Measurements from ENCODE around the gene ITPRIPL2. TPM values are rescaled to one million over a fixed set of nuclear protein-coding genes. Genes with fewer than 3 reads are reported as not detected.

The ITPRIPL2 gene
- total and polyA plus RNA-seq, 2 of the 4 experiments (the other 2 are of a cell fraction) = 9.2 to 11.1 TPM

GRCh38 chr16:19127674-19128131 is 13.9 kb downstream of the ITPRIPL2 start:
- no TSS peak for BruUV-seq (replicated peaks)

More at GRCh38 chr16:19127674-19128131, 13.9 kb downstream of the ITPRIPL2 start:
- Histone ChIP-seq H2AK5ac (ENCODE audit: low read depth, low read length) (no peak overlapping the region), H3K23ac (ENCODE audit: low read depth, low read length) (no peak overlapping the region), H3K4me2 (ENCODE audit: low read depth, low read length) (no peak overlapping the region), H2AFZ (replicated peaks; ENCODE audit: low read length, poor library complexity) (no peak overlapping the region), H3K56ac (ENCODE audit: extremely low read depth, insufficient read depth, low read length) (no peak overlapping the region), H2AK9ac (replicated peaks; ENCODE audit: low read depth, low read length, poor library complexity) (no peak overlapping the region), H3K9ac (ENCODE audit: low read depth, low read length) (no peak overlapping the region), H4K20me1 (ENCODE audit: insufficient read depth, low read length) (0 out of 2 replicates have a peak, but pooled peaks cover under 1% of the 10 kb centered on the region), H3K4me1 (ENCODE audit: control insufficient read depth, insufficient read depth, low read length) (peaks cover 16% of the 10 kb centered on the region), H4K5ac (ENCODE audit: low read depth, low read length) (no peak overlapping the region), H4K8ac (ENCODE audit: low read depth in 2 of 2, low read length in 2 of 2) (no peak overlapping the region), H3K79me1 (ENCODE audit: low read depth in 1 of 2, low read length in 2 of 2) (peaks cover 5 to 28% of the 10 kb centered on the region in 2 experiments; a peak in 3 of 4 replicates), H3K9me3 (ENCODE audit: control insufficient read depth, insufficient read depth, low read length) (no peaks in the 10 kb centered on the region), H2BK15ac (ENCODE audit: low read depth, low read length) (no peak overlapping the region), H3K36me3 (ENCODE audit: control insufficient read depth, insufficient read depth, low read length) (peaks cover 3% of the 10 kb centered on the region; the same call in 1 of the 2 replicates), H3K18ac (ENCODE audit: low read depth, low read length) (no peak overlapping the region), H2BK120ac (ENCODE audit: low read depth, low read length) (no peak overlapping the region), H3K27me3 (ENCODE audit: control insufficient read depth, insufficient read depth, low read length) (no peaks in the 10 kb centered on the region), H3K4ac (ENCODE audit: low read depth, low read length) (0 out of 2 replicates have a peak overlapping the region, but pooled peaks have one; percentile 5), H3K9me1 (ENCODE audit: insufficient read depth, low read length) (peaks cover 18% of the 10 kb centered on the region), H2BK20ac (ENCODE audit: low read depth, low read length) (0 out of 2 replicates have a peak overlapping the region, but pooled peaks have one; percentile 3), H3K14ac (replicated peaks; ENCODE audit: low read depth, low read length) (no peak overlapping the region), H3K27ac (ENCODE audit: insufficient read depth, low read length) (no peak overlapping the region), H2BK5ac (ENCODE audit: low read depth, low read length, poor library complexity, severe bottlenecking) (no peak overlapping the region), H4K91ac (ENCODE audit: insufficient read depth, low read depth, low read length) (no peak overlapping the region), H3K4me3 (ENCODE audit: insufficient read depth, low read depth, low read length) (no peak overlapping the region)
- 53% methylated on average over 2 of the region's 3 CpGs; no CpG with 5 or more reads in 1 of the 2 experiments for WGBS, 2 experiments (ENCODE audit: extremely low coverage in 2 of 2, insufficient read length in 1 of 2)
- intact Hi-C loops (cut with micrococcal nuclease) (no loop called here), dilution Hi-C loops (cut with HindIII; ENCODE audit: low sequenced_read_pairs, unreplicated experiment) (no loop called here), in situ Hi-C loops (cut with MboI; ENCODE audit: low sequenced_read_pairs) (no loop called here)
- ChIA-PET CTCF (no interaction called here), POLR2A (ENCODE audit: unreplicated experiment) (no interaction called here)
- TF ChIP-seq RCOR1 (IDR thresholded peaks at IDR 0.05; ENCODE audit: insufficient replicate concordance, low read length) = no peak
- TF ChIP-seq MAZ (IDR thresholded peaks at IDR 0.05; ENCODE audit: borderline replicate concordance, low read depth, low read length) = no peak
- no peak for TF ChIP-seq BHLHE40 (IDR thresholded peaks at IDR 0.05; ENCODE audit: low read depth, low read length)
- no peak for TF ChIP-seq POLR2A (IDR thresholded peaks at IDR 0.05; ENCODE audit: low read depth, low read length)
- TF ChIP-seq NFE2L2 (IDR thresholded peaks at IDR 0.05; ENCODE audit: low read depth, low read length) = no peak
- TF ChIP-seq FOS (IDR thresholded peaks at IDR 0.05; ENCODE audit: low read depth, low read length) = no peak
- no peak for TF ChIP-seq MXI1 (IDR thresholded peaks at IDR 0.05; ENCODE audit: borderline replicate concordance, low read depth, low read length)
- no peak for TF ChIP-seq RFX5 (IDR thresholded peaks at IDR 0.05; ENCODE audit: low read depth, low read length)
- TF ChIP-seq ELK1 (IDR thresholded peaks at IDR 0.05; ENCODE audit: borderline replicate concordance, low read depth, low read length) = no peak
- no peak for TF ChIP-seq CHD1 (IDR thresholded peaks at IDR 0.05; ENCODE audit: low read depth, low read length)
- TF ChIP-seq, protein P1, sequence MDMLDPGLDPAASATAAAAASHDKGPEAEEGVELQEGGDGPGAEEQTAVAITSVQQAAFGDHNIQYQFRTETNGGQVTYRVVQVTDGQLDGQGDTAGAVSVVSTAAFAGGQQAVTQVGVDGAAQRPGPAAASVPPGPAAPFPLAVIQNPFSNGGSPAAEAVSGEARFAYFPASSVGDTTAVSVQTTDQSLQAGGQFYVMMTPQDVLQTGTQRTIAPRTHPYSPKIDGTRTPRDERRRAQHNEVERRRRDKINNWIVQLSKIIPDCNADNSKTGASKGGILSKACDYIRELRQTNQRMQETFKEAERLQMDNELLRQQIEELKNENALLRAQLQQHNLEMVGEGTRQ (IDR thresholded peaks at IDR 0.05; ENCODE audit: low read depth, low read length) = no peak
- no peak for TF ChIP-seq MAFK (IDR thresholded peaks at IDR 0.05; ENCODE audit: low read depth, low read length)
- DNase-seq (no peak), ATAC-seq (ENCODE audit: low read depth) (no peak)
